Tongue (tissue), 2 donors: ENCODE measurements around the gene ZNF536. TPM values are rescaled to one million over a fixed set of nuclear protein-coding genes. Genes with fewer than 3 reads are reported as not detected.
A peak's percentile ranks its signal among the peaks of the same experiment; 100 is the strongest.
"Not testable (repeated sequence)": the region's sequence is repeated elsewhere in the genome, so short reads cannot be mapped to it uniquely, and the experiment has no call there.

Source experiments
- DNase-seq: peaks from one replicate; pipeline ENCODE4 v3.0.0-alpha.2; 2015
- total RNA-seq: library from RNA; depleted of rRNA; stranded (reverse); fragments of >200 nt; gene quantifications from one replicate; pipeline ENCODE4 v1.2.3, GENCODE V29; 2014

Gene ZNF536
- total RNA-seq, 1 donor from 2014 or later, result 8.3 TPM

GRCh38 chr19:30388327-30388726 lies 16.1 kb downstream of the ZNF536 start:
- no peak for DNase-seq

GRCh38 chr19:30388819-30389218 lies 16.6 kb downstream of the ZNF536 start:
- DNase-seq, result no peak

- peak; percentile 25 for DNase-seq
These were observed 18.3 kb downstream of the ZNF536 start for GRCh38 chr19:30390356-30390988.

DNA sequence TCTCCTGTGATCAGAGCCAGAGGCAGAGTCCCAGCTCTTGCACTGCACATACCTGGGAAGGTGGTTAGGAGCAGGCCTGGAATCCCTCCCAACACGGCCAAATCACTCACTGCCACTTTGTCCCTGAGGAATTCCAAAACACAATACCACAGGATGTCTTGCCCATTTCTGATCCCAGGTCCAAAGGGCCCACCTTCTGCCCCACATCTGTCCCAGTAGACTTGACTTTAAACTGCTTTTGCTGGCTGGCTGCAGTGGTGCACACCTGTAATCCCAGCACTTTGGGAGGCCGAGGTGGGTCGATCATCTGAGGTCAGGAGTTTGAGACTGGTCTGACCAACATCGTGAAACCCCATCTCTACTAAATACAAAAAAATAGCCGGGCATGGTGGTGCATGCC lies 18.9 kb downstream of the ZNF536 start:
- DNase-seq, result no peak

DNA sequence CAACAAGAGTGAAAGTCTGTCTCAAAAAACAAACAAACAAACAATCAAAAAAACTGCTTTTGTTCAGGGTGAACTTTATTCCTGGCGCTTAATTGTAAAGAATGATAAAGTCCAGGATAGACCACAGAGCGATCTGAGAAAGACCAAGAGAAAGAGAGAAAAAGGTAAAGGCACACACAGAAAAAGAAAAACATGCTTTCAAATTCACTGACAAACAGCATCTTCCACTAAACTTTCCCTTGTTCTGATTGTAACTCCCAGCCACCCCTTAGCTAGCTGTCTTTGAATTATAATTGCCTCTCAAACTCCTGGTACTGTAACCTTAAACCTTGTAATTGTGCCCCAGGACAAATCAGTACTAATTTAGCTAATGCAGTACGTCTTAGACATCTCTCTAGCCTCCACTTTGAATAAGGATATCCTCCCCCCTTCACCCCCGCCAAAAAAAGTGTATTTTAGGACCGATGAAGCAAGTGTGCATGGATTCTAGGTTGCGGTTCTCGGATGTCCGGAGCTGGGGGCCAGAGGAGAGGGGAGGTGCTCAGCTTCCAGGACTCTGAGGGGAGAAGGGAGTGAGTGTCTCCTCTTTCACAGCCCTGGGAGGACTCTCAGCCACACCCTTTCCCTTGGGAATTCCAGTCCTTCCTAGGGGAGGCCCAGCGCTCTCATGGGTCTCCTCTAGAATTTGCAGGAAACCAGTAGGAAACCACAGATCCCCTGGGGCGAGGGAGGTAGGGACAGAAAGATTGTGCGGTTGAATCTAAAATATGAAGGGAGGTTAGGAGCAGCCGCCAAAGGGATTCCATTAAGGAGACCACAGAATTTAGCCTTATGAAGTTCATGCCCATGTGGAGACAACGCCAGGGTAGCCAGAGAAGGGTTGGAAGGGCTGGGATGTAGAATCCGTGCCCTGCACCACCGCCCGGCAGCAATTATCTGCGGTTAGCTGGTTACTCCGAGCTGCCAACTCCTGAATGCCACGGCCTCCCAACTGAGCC lies 19.7 kb downstream of the ZNF536 start:
- DNase-seq, result peak; percentile 20

- no peak for DNase-seq
These were observed 20.9 kb downstream of the ZNF536 start for GRCh38 chr19:30393046-30393445.

GRCh38 chr19:30393729-30394480 lies 21.7 kb downstream of the ZNF536 start:
- DNase-seq, result no peak

- no peak for DNase-seq
These were observed 22.4 kb downstream of the ZNF536 start for GRCh38 chr19:30394481-30395151.

DNA sequence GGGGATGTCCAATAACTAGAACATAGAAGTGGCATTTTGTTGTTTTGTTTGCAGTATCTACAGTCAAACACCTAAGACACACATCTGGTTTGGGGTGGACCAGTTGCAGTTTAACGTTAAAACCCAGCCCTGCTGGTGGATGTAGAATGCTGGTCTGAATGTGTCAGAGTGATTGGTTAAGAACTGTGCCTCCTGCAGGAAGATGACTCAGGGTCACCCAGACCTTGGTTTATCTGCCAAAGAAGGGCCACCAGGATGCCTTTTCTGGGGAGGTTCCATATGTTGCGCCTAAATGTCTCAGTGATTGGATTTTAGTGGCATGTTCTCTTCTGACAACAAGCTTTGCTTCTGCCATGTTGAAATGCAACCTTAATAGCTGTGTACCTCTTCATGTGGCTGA lies 23.1 kb downstream of the ZNF536 start:
- DNase-seq, result no peak

- not testable (repeated sequence) for DNase-seq
These were observed 26.4 kb downstream of the ZNF536 start for GRCh38 chr19:30398539-30398938.

- no peak for DNase-seq
These were observed 29.8 kb downstream of the ZNF536 start for GRCh38 chr19:30401956-30402355.

- peak; percentile 17 for DNase-seq
These were observed 30.4 kb downstream of the ZNF536 start for GRCh38 chr19:30402436-30403202.

DNA sequence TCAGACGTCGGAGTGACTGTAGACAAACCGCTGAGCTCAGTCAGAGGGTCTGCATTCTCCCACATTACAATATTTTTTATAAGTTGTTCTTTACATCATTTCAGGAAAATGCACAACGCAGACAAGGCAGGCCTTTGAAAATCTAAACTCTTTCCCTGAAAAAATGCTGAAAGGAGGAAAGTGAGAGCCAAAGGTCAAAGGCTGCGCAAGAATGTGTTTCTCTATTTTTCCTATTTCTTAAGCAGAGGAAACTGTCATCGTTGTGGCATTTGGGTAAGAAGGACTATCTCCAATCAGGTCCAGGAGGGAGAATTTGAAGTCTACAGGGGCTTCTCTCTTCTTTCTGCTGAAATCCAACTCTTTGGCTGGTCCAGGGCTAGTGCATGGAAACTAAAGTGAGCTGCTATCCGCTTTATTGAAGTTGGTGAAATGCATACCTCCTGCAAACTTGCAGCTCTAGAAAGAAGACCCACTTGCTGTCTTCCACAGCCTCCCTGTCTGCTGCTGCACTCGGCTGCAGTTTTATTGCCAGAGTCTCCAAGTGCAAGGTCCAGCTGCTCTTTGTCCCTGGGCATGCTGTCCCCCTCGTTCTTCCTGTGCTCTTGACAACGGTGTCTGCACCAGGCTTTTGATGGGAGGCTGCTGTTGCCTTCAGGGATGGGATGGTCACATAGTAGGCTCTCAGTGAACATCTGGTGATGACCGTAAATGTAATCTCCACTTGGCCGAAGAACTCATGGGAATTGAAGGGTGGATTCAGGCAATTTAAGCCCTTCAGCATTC lies 31.2 kb downstream of the ZNF536 start:
- peak; percentile 43 for DNase-seq

DNA sequence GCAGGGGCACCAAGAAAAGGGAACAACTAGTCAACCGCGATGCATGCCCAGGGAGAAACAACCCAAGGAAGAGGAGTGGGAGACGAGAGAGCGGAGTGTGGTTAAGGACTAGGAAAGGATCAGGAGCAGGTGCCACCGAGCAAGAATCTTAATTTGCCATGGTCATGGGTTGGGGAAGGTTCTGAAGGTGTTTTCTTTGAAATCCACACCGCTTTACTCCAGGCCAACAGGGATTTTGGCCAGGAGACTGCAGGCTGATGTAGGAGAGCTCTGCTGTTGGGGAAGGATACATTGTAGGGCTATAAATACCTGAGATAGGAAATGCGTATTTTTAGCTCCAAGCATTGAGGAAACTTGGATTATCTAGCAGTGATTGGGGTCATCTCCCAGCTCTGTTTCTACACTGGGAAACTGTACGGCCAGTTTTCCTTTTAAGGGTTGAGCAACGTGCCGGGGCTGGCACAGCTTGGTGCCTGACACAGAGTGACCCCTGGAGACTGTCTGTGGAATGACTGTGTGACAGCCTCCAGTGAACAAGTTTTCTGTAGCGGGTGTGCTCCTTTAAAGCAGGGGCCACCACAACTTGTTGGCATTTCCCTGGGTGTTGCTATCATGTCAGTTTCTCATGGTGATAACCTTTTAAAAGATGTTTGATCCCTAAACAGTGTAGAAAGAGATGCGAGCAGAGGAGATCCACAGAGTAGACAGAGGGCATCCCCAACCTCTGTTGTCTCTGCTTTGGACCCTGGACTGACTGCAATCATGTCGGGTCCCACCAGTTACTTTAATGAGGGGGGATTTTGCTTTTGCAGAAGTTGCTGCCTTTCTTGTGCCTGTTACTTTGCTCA lies 34.3 kb downstream of the ZNF536 start:
- DNase-seq, result peak; percentile 29

GRCh38 chr19:30407068-30407709 lies 35.0 kb downstream of the ZNF536 start:
- DNase-seq, result no peak

DNA sequence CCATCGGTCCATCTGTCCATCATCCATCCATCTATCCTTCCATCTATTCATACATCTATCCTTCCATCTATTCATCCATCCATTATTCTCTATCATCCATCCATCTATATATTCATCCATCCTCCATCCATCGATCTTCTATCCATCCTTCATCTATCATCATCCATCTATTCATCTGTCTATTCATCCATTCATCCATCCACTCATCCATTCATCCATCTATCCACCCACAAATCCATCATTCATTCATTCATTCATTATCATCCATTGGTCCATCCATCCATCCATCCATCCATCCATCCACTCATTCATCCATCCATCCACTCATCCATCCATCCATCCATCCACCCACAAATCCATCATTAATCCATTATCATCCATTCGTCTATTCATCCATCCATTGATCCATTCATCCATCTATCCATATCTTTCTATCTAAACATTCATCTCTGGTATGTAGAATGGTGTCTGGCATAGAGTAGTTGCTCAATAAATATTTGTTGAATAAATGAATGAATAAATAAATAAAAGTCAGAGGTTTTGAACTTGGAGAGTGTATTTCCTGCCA lies 36.6 kb downstream of the ZNF536 start:
- DNase-seq, result no peak

DNA sequence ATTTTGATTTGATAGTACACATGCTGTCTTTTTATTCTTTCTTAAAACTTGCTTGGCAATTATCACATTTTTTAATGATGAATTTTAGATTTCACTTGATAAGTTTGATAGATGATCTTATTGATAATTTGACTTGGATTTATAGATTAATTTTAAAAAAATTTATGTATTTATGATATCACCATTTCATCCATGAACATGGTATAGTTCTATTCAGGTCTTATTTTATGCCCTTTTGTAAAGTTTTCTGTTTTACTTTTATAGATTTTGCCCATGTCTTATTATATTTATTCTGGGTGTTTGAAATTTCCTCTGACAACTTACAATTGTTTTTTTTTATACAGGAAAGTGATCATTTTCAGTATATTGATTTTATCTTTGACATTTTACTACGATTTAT lies 39.5 kb downstream of the ZNF536 start:
- no peak for DNase-seq

DNA sequence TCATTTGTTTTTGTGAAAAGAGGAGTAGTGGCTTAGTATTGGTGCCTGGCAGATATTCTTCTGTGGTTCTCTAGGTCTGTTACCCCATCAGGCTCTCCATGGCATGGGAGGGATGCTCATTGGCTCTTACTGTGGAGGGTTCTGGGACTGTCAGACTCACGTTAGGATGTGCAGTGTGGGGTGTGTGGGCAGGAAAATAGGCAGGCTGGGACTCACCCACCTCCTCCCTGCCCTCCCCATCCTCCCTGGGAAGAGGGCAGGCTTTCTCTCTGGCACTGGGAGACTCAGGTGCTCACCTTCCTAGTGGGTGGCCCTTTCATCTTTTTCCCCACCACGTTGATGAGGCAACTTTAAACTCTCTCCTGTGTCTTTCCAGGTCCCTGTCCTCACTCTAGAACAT lies 44.2 kb downstream of the ZNF536 start:
- DNase-seq, result no peak

DNA sequence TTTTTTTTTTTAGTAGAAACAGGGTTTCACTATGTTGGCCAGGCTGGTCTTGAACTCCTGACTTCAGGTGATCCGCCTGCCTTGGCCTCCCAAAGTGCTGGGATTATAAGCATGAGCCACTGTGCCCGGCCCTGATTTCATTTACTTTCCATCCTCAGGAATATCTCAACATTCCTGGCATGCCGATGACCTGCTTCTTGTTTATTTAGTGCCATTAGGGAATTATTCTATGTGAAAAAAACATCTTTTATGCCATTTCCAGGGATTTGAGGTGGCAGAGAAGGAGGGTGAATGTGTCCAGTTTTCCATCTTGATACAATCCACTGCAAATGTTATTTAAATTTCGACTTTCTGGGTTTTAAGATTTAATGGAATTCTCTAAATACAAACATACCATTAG lies 45.0 kb downstream of the ZNF536 start:
- DNase-seq, result not testable (repeated sequence)
